Lower lobe of right lung (tissue), 2 donors: ENCODE measurements around the gene HYAL2. TPM values are rescaled to one million over a fixed set of nuclear protein-coding genes. Genes with fewer than 3 reads are reported as not detected.
A peak's percentile ranks its signal among the peaks of the same experiment; 100 is the strongest.

Experiments
- ATAC-seq, 2 donors: fragments of 200-7000 bp; cut with Tn5 transposase; one replicate each; pipeline ENCODE4 v1.9.1; 2020 to 2022; ENCODE audit warnings: mild to moderate bottlenecking in 2 of 2, moderate library complexity in 2 of 2
- DNase-seq: peaks from one replicate; pipeline ENCODE4 v3.0.0-alpha.2; 2020
- H3K27ac ChIP-seq: fragments of 200-600 bp; one replicate; pipeline ENCODE4 v1.8.0; 2022
- H3K27me3 ChIP-seq: fragments of 200-600 bp; one replicate; pipeline ENCODE4 v1.8.0; 2022; ENCODE audit warnings: low read depth
- H3K36me3 ChIP-seq: fragments of 200-600 bp; one replicate; pipeline ENCODE4 v1.8.0; 2022; ENCODE audit warnings: mild to moderate bottlenecking
- H3K4me1 ChIP-seq: fragments of 200-600 bp; one replicate; pipeline ENCODE4 v1.8.0; 2022
- H3K4me3 ChIP-seq: fragments of 200-600 bp; one replicate; pipeline ENCODE4 v1.8.0; 2022; ENCODE audit warnings: mild to moderate bottlenecking
- H3K9me3 ChIP-seq: fragments of 200-600 bp; one replicate; pipeline ENCODE4 v1.8.0; 2022
- CTCF ChIP-seq: fragments of 200-600 bp; IDR thresholded peaks from one replicate; pipeline ENCODE4 v1.8.0; 2022; ENCODE audit warnings: antibody characterized with exemption, mild to moderate bottlenecking
- intact Hi-C: fragments of 100-400 bp; cut with DNase I; formaldehyde crosslinking; loops from one replicate; pipeline ENCODE4 v1.11.0; 2022
- total RNA-seq: library from RNA; stranded (reverse); fragmentation: NEBNext Ultra II Directional; extraction: Animal tissue kit (Norgen Biotek cat#: 25700); gene quantifications from one replicate; pipeline ENCODE4 v1.2.1, GENCODE V29; 2021
- donor health status: DM: no; HTN: yes; CAD: no; lungs with severe emphysema.

Gene HYAL2
- total RNA-seq, 1 donor from 2014 or later = 155 TPM

GRCh38 chr3:50341537-50341936 lies 19.0 kb upstream of the HYAL2 start:
- DNase-seq (peak; percentile 58), ATAC-seq (no peak)
- intact Hi-C loops = no loop called here
- Histone ChIP-seq H3K36me3 (no peaks in the 10 kb centered on the region), H3K9me3 (no peaks in the 10 kb centered on the region), H3K4me1 (peaks cover 60% of the 10 kb centered on the region), H3K27ac (peak overlapping the region; percentile 98), H3K27me3 (no peaks in the 10 kb centered on the region), H3K4me3 (peak overlapping the region; percentile 84)
- TF ChIP-seq CTCF = no peak

GRCh38 chr3:50340448-50341329 lies 18.1 kb upstream of the HYAL2 start, which contains the start of gene RASSF1:
Gene RASSF1 (minus strand): TSS chr3:50340836. CDS start chr3:50340805, 31 bp downstream.
- peak within 1 kb of the TSS; percentile 98 for H3K27ac ChIP-seq
- no peaks in the 10 kb centered on the region for H3K36me3 ChIP-seq
- no peaks in the 10 kb centered on the region for H3K9me3 ChIP-seq
- H3K4me1 ChIP-seq = peaks cover 60% of the 10 kb centered on the region
- DNase-seq = peak; percentile 89
- intact Hi-C loops = no loop called here
- ATAC-seq = peak; percentile 58 to 61
- no peak for TF ChIP-seq CTCF
- peak within 1 kb of the TSS; percentile 84 for H3K4me3 ChIP-seq
- no peaks in the 10 kb centered on the region for H3K27me3 ChIP-seq

GRCh38 chr3:50340147-50340447 lies 17.6 kb upstream of the HYAL2 start:
- no peak for ATAC-seq
- intact Hi-C loops = no loop called here
- H3K4me3 ChIP-seq = peak overlapping the region; percentile 84
- peaks cover 60% of the 10 kb centered on the region for H3K4me1 ChIP-seq
- H3K27me3 ChIP-seq = no peaks in the 10 kb centered on the region
- no peaks in the 10 kb centered on the region for H3K9me3 ChIP-seq
- H3K36me3 ChIP-seq = no peaks in the 10 kb centered on the region
- TF ChIP-seq CTCF = no peak
- DNase-seq = no peak
- H3K27ac ChIP-seq = peak overlapping the region; percentile 98

- no peaks in the 10 kb centered on the region for H3K27me3 ChIP-seq
- no peak for TF ChIP-seq CTCF
- peak overlapping the region; percentile 98 for H3K27ac ChIP-seq
- H3K9me3 ChIP-seq = no peaks in the 10 kb centered on the region
- no peaks in the 10 kb centered on the region for H3K36me3 ChIP-seq
- peaks cover 63% of the 10 kb centered on the region for H3K4me1 ChIP-seq
- intact Hi-C loops = no loop called here
- DNase-seq = peak; percentile 48
- ATAC-seq = no peak
- peak overlapping the region; percentile 84 for H3K4me3 ChIP-seq
Observed at GRCh38 chr3:50339485-50340146, 17.1 kb upstream of the HYAL2 start.

GRCh38 chr3:50338965-50339364 lies 16.4 kb upstream of the HYAL2 start:
- Histone ChIP-seq H3K27ac (peak overlapping the region; percentile 98), H3K9me3 (no peaks in the 10 kb centered on the region), H3K36me3 (no peaks in the 10 kb centered on the region), H3K27me3 (no peaks in the 10 kb centered on the region), H3K4me1 (peaks cover 69% of the 10 kb centered on the region), H3K4me3 (peak overlapping the region; percentile 84)
- intact Hi-C loops = no loop called here
- DNase-seq = no peak
- ATAC-seq = no peak
- no peak for TF ChIP-seq CTCF
